Mucosa of rectum (tissue), 2 donors: ENCODE measurements around the gene FBXL2.

Experiments
- H3K27ac ChIP-seq, 2 donors: one replicate each; pipeline ENCODE4 v1.7.0; 2013; ENCODE audit warnings: inconsistent platforms in 2 of 2, low read depth in 2 of 2, low read length in 2 of 2
- H3K27me3 ChIP-seq, 2 donors: one replicate each; pipeline ENCODE4 v1.7.0; 2013; ENCODE audit warnings: low read length in 2 of 2; ENCODE audit not compliant: control insufficient read depth in 2 of 2, insufficient read depth in 2 of 2
- H3K36me3 ChIP-seq, 2 donors: one replicate each; pipeline ENCODE4 v1.7.0; 2013; ENCODE audit warnings: low read length in 2 of 2; ENCODE audit not compliant: control insufficient read depth in 2 of 2, insufficient read depth in 2 of 2
- H3K4me1 ChIP-seq, 2 donors: one replicate each; pipeline ENCODE4 v1.7.0; 2013; ENCODE audit warnings: low read length in 2 of 2, mild to moderate bottlenecking in 1 of 2; ENCODE audit not compliant: control insufficient read depth in 2 of 2, insufficient read depth in 2 of 2
- H3K4me3 ChIP-seq, 2 donors: one replicate each; pipeline ENCODE4 v1.7.0; 2013; ENCODE audit warnings: low read length in 2 of 2
- H3K9ac ChIP-seq, 2 donors: one replicate each; pipeline ENCODE4 v1.7.0; 2013; ENCODE audit warnings: low read length in 2 of 2, low read depth in 1 of 2, mild to moderate bottlenecking in 1 of 2
- H3K9me3 ChIP-seq, 2 donors: one replicate each; pipeline ENCODE4 v1.7.0; 2013; ENCODE audit warnings: low read length in 2 of 2; ENCODE audit not compliant: control insufficient read depth in 2 of 2
- donor health status: healthy.
- donor health status: Normal muscosa, but diverticular disease.

FBXL2 gene

GRCh38 chr3:33377931-33378330 lies 100.7 kb downstream of the FBXL2 start:
- Histone ChIP-seq H3K9ac (no peak overlapping the region), H3K36me3 (no peaks in the 10 kb centered on the region), H3K27ac (no peak overlapping the region)

GRCh38 chr3:33380653-33381052 lies 103.4 kb downstream of the FBXL2 start:
- no peaks in the 10 kb centered on the region for H3K27me3 ChIP-seq
- no peak overlapping the region for H3K9ac ChIP-seq
- H3K36me3 ChIP-seq, result peaks cover 2 to 3% of the 10 kb centered on the region in 2 donors
- no peak overlapping the region for H3K4me3 ChIP-seq
- H3K9me3 ChIP-seq, result no peaks in the 10 kb centered on the region
- no peak overlapping the region for H3K27ac ChIP-seq
- no peaks in the 10 kb centered on the region for H3K4me1 ChIP-seq

More at GRCh38 chr3:33377931-33378330, 100.7 kb downstream of the FBXL2 start:
- Histone ChIP-seq H3K9me3 (no peaks in the 10 kb centered on the region), H3K4me1 (no peaks in the 10 kb centered on the region), H3K27me3 (no peaks in the 10 kb centered on the region), H3K4me3 (no peak overlapping the region)

- peaks cover 11% of the 10 kb centered on the region in 2 donors for H3K36me3 ChIP-seq
- no peaks in the 10 kb centered on the region for H3K27me3 ChIP-seq
- H3K4me1 ChIP-seq, result no peaks in the 10 kb centered on the region
- H3K27ac ChIP-seq, result no peak overlapping the region
- no peak overlapping the region for H3K4me3 ChIP-seq
- no peaks in the 10 kb centered on the region for H3K9me3 ChIP-seq
- no peak overlapping the region for H3K9ac ChIP-seq
Measured at GRCh38 chr3:33383951-33384350, 106.7 kb downstream of the FBXL2 start.

GRCh38 chr3:33385423-33385822 lies 108.2 kb downstream of the FBXL2 start:
- Histone ChIP-seq H3K4me3 (no peak overlapping the region), H3K27ac (no peak overlapping the region), H3K9ac (no peak overlapping the region), H3K9me3 (no peaks in the 10 kb centered on the region), H3K36me3 (peaks cover 22% of the 10 kb centered on the region in 2 donors), H3K4me1 (no peaks in the 10 kb centered on the region), H3K27me3 (no peaks in the 10 kb centered on the region)

GRCh38 chr3:33386631-33387030 lies 109.4 kb downstream of the FBXL2 start:
- Histone ChIP-seq H3K9ac (no peak overlapping the region), H3K27ac (no peak overlapping the region), H3K36me3 (peaks cover 29 to 33% of the 10 kb centered on the region in 2 donors), H3K9me3 (no peaks in the 10 kb centered on the region), H3K4me3 (no peak overlapping the region), H3K4me1 (no peaks in the 10 kb centered on the region), H3K27me3 (no peaks in the 10 kb centered on the region)

- no peaks in the 10 kb centered on the region for H3K9me3 ChIP-seq
- no peak overlapping the region for H3K4me3 ChIP-seq
- H3K36me3 ChIP-seq, result peaks cover 47 to 50% of the 10 kb centered on the region in 2 donors
- H3K27me3 ChIP-seq, result no peaks in the 10 kb centered on the region
- no peak overlapping the region for H3K27ac ChIP-seq
- H3K9ac ChIP-seq, result no peak overlapping the region
- H3K4me1 ChIP-seq, result no peaks in the 10 kb centered on the region
Measured at GRCh38 chr3:33388374-33389100, 111.3 kb downstream of the FBXL2 start.

- Histone ChIP-seq H3K9me3 (no peaks in the 10 kb centered on the region), H3K9ac (no peak overlapping the region), H3K27me3 (no peaks in the 10 kb centered on the region), H3K27ac (no peak overlapping the region), H3K36me3 (peaks cover 47 to 53% of the 10 kb centered on the region in 2 donors), H3K4me1 (no peaks in the 10 kb centered on the region), H3K4me3 (no peak overlapping the region)
Measured at GRCh38 chr3:33389908-33390307, 112.7 kb downstream of the FBXL2 start.

- Histone ChIP-seq H3K36me3 (peaks cover 56 to 58% of the 10 kb centered on the region in 2 donors), H3K27ac (no peak overlapping the region), H3K27me3 (no peaks in the 10 kb centered on the region), H3K9ac (no peak overlapping the region), H3K9me3 (no peaks in the 10 kb centered on the region), H3K4me1 (no peaks in the 10 kb centered on the region), H3K4me3 (no peak overlapping the region)
Measured at GRCh38 chr3:33391255-33391995, 114.2 kb downstream of the FBXL2 start.

- Histone ChIP-seq H3K9me3 (no peaks in the 10 kb centered on the region), H3K36me3 (peaks cover 60 to 65% of the 10 kb centered on the region in 2 donors)
Measured at GRCh38 chr3:33392144-33392543, 114.9 kb downstream of the FBXL2 start.

GRCh38 chr3:33392703-33393125 lies 115.5 kb downstream of the FBXL2 start:
- Histone ChIP-seq H3K4me1 (no peaks in the 10 kb centered on the region), H3K27me3 (no peaks in the 10 kb centered on the region), H3K4me3 (no peak overlapping the region), H3K36me3 (peaks cover 61 to 70% of the 10 kb centered on the region in 2 donors), H3K27ac (no peak overlapping the region), H3K9me3 (no peaks in the 10 kb centered on the region), H3K9ac (no peak overlapping the region)

More at GRCh38 chr3:33392144-33392543, 114.9 kb downstream of the FBXL2 start:
- Histone ChIP-seq H3K9ac (no peak overlapping the region), H3K27me3 (no peaks in the 10 kb centered on the region), H3K27ac (no peak overlapping the region), H3K4me1 (no peaks in the 10 kb centered on the region), H3K4me3 (no peak overlapping the region)
